ENCODE measurements around the gene MYDGF.
A peak's percentile ranks its signal among the peaks of the same experiment; 100 is the strongest.
"Not testable (repeated sequence)": the region's sequence is repeated elsewhere in the genome, so short reads cannot be mapped to it uniquely, and the experiment has no call there.

Gene MYDGF

DNA sequence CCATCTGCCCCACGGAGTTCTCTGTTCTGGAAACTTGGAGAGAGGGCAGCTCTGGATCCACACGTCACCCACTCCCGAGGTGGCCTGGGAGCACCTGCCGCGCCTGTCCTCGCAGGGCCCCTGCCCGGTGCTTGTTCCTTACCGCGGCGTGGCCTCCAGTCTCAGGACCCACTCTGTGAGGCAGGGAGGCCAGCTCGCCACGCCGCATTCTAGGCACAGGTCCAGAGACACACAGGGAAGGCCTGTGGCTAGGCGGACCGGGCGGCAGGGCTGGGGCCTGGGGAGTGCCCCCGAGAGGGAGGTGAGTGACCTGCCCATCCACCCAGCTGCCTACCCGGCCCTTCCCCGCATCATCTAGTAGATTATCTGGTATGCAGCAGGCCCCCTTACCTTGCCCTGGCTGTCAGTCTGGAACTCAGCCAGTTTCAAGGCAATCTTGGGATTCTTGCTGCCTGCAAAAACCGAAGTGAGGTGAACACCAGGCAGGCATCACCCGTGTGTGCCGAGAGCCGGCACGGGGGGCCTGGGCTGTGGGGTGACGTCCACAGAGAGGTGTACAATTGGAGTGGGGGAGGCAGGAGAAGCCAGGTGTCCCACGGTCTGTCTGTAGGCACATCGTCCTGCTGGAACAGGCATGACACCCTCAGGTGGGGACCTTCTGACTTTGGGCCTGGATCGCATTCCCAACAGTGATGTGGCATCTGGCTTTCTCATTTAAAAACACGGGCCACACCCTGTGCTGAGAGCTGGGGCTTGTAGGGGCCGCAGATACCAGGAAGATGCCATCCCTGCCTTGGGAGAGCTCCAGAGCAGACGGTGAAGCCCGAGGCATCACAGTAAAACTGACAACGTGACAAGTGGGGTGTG is 29.9 kb upstream of the MYDGF start:
- DNase-seq (ENCODE audit: low spot score), result no peak

DNA sequence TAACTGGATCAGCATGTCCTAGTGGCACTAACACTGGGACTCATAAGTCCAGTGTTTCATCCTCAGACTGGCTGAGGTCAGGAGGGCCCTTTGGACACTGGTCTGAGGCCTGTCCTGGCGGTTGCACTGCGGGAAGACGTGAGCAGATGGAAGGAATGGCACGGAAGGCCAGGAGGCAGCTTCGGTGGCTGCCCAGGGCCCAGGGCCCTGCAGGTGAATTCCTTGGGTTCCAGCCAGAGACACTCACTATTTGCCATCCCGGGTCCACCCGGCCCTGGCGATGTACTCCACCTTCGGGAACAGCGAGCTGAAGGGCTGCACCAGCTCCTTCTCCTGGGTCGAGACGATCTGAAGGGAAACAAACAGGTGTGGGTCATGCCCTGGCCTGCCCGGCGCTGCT is 27.2 kb upstream of the MYDGF start:
- DNase-seq (ENCODE audit: low spot score), result no peak

DNA sequence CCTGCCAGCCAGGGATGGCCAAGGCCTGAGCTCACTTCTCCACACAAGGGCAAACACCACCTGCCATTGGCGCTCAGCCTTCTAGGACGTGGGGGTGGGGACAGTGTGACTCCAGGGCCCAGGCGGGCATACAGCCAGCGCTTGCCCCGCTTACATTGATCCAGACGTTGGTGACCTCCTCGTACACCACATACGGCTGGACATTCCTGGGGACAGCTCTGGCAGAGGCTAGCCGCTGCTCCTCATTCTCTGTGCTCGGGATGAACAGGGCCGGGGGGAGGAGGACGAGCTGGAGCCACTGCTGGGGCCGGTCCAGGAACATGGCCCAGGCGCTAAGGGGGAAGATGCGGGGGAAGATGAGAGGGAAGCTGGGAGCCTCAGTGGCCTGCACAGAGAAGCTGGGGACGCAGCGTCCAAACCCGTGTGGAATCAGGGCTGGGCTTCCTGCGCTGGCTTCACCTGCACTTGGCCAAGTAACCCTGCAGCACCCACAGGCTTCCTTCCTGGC is 25.1 kb upstream of the MYDGF start:
- no peak for DNase-seq (ENCODE audit: low spot score)

DNA sequence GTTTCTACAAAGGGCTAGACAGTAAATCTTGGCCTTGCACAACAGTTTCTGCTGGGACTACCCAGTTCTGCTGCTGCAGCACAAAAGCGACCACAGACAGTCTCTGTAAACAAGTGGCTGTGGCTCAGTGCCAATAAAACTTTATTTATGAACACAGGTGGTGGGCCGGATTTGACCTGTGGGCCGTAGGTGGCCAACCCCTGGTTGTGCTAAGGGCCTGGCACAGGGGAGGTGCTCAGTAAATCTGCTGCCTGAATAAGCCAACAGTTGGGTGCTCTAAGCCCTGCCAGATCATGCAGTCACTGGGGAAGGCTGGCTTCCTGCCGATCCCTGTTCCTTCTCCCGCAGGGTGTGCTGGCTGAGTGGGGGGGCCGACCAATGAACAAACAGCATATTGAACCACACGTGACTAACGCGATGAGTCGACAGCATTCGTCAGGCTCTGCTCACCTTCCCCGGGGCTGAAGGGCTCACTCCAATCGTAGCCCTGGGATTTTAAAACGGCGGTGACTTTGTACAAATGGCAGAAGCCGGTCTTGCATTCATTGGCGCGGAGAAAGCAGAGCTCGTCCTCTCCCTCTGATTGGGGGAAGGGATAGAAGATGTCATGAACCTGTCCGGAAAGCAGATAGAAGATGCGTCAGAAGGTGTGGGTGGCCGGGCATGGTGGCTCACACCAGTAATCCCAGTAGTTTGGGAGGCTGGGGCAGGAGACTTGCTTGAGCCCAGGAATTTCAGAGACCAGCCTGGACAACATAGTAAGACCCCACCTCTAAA is 24.3 kb upstream of the MYDGF start:
- no peak for DNase-seq (ENCODE audit: low spot score)

DNA sequence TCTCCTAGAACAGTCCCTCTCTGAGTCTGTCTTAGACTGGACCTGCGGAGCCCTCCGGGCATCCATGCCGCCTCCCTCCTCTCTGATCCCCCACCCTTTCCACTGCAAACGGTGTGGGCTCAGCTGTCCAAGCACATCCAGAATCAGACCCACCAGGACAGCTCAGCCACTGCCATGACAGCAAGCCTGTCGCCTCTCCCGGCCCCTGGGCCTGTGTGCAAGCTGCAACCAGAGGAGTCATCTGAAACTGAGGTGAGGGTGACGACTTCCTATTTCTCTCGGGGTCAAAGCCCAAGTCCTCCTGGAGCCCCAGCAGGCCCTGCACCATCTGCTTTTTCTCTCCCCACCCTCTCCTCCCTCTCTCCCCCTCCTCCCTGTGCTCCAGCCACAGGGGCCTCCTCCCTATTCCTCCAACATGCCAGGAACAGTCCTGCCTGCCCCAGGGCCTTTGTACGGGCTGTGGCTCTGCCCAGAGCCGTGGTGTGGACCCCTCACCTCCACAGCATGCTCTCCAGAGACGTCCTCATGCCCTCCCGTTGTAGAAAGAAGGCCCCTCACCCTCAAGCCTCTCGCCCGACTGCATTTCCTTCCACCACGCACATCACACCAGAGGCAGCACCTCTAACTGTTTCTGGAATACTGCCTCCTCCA is 23.5 kb upstream of the MYDGF start:
- no peak for DNase-seq (ENCODE audit: low spot score)

DNA sequence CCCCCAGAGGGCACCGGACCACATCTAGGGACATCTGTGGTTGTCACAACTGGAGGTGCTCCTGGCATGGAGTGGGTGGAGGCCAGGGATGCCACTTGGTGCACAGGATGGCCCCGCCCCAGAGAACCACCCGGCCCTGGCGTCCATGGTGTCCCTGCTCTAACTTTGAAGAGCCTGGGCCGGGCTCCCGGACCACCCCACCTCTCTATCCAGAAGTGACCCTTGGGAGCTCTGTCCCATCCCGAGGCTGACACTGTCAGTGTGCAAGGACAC is 22.9 kb upstream of the MYDGF start:
- DNase-seq (ENCODE audit: low spot score), result no peak

DNA sequence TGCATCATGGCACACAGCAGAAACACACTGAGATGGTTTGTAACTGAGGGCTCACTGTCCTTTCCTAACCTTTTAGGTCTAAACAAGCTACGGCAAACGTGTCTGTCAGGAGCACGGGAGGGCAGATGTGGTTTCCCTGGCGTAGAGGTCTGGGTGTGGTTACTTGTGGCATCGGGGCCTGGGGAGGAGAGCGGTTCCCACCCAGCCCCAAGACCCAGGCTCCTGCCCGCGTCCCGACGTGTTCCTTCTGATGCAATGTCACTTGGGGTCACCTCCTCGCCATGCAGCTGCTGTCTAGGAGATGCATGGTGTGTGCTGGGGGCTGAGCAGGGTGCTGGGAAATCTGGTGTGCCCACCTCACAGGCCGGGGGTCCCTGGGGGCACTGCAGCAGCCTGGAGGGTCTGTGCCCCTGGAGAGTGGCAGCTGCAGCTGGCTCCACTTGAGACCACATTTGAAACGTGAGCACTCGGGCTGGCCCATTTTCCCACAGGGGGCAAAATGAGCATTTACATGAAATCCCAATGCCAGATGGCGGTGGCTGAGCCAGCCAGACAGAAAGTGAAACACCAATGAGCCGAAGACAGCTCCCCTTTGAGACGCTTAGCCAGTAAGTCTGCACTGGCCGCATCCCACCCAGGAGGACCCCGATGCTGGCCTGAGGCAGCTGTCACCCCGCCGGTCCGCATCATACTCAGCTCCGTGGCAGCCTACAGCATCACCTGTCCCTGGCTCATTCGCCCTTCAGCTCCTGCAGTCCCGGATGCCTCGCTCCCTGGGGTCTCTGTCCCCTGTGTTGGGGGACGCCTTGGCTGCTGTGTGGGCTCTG is 22.3 kb upstream of the MYDGF start:
- DNase-seq (ENCODE audit: low spot score), result no peak

DNA sequence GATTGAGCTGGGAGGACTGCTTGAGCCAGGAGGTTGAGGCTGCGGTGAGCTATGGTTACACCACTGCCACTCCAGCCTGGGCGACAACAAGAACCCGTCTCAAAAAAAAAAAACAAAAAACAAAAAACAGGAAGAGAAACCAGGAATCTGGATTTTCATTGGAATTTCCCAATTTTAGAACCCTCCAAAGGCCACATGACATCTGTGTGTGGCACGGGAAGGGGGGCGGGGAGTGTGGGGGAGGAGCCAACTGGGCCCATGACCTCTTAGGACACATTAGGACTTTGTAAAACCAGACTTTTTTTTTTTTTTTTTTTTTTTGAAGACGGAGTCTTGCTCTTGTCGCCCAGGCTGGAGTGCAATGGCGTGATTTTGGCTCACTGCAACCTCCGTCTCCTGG is 21.2 kb upstream of the MYDGF start:
- DNase-seq (ENCODE audit: low spot score), result no peak

DNA sequence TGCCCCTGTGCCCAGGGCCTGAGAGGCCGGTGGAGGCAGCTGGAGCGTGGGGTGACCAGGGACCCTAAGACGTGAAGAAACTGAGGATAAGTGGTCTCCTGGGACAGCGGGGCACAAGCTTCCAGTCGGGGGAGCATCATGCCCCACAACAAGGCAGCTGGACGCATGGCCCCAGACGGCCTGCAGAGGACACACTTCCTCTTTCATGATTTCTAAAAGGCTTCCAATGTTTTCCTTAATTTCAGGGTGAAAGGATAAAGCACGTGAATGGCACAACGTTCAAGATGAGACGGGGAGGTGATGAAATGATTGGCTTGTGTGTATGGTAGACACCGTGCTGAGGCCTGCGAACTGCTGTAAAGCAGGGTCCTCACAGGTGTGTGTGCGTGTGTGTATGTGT is 20.2 kb upstream of the MYDGF start:
- DNase-seq (ENCODE audit: low spot score), result no peak

DNA sequence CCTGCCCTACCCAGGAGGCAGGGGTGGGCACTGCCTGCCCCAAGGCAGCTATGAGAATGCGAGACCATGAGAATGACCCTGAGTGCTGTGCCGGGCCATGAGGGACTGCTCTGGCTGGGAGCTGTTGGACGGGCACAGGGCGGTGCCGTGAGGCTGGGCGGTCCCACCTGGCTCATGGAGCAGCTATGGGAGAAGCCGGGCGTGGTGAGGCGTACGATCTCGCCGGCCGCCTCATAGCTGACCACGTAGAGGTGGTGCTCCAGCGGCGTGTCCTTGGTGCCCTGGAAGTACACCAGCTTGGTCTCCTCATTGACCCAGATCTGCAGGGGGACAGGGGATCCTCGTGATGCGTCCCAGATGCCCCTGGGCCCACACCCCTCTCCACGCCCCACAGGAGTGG is 19.3 kb upstream of the MYDGF start:
- DNase-seq (ENCODE audit: low spot score), result no peak

DNA sequence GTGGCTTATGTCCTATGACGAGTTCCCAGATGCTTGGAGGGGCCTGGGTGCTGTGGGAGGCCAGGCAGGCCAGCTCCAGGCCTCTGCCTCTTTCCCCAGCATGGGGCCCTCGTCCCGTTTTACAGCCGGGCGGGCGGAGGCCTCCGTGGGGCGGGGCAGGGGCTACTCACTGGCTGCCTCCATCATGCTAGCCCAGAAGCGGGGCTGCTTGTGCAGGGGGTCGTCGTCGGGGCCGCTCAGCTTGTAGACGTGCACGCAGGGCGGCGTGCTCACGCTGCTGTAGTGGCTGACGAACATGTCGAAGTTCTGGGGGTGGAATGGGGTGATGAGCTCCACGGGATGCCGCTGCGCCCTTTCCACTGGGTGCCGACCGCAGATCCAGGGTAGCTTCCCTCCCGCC is 18.4 kb upstream of the MYDGF start:
- no peak for DNase-seq (ENCODE audit: low spot score)

DNA sequence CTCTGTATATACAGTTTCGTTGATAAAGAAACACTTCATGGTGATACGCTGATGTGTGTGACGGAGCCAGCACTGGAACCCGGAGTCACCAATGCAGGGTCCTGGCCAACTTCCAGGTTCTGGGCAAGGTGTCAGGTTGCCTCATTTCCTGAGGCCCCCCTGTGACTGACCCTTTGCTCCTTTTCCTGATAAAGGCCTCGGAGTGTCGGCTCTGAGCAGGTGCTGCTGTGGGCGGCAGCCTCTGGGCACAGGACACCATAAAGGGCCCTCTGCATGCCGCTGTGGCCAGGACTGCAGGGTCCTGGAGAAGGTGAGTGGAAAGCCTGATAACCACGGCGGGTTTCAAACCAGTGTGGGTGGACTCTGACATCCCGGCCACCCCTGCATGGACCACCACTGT is 17.3 kb upstream of the MYDGF start:
- DNase-seq (ENCODE audit: low spot score), result no peak

DNA sequence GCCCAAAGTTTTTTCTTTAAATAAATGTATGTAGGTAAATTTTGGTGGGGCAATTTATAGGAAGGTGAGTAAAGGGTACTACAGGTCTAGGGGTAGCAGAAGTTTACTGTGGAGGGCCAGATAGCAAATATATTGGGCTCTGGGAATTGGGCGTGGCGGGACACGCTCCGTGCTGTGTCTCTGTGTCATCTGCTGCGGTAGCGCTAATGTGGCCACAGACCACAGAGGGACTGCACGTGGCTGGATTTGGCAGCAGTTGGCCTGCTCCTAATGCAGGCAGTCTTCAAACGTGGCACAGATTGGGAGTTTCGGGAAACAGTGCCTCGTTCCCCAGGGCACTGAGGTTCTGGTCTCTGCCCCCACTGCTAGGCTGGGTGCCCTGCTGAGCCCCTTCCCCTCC is 16.6 kb upstream of the MYDGF start:
- no peak for DNase-seq (ENCODE audit: low spot score)

DNA sequence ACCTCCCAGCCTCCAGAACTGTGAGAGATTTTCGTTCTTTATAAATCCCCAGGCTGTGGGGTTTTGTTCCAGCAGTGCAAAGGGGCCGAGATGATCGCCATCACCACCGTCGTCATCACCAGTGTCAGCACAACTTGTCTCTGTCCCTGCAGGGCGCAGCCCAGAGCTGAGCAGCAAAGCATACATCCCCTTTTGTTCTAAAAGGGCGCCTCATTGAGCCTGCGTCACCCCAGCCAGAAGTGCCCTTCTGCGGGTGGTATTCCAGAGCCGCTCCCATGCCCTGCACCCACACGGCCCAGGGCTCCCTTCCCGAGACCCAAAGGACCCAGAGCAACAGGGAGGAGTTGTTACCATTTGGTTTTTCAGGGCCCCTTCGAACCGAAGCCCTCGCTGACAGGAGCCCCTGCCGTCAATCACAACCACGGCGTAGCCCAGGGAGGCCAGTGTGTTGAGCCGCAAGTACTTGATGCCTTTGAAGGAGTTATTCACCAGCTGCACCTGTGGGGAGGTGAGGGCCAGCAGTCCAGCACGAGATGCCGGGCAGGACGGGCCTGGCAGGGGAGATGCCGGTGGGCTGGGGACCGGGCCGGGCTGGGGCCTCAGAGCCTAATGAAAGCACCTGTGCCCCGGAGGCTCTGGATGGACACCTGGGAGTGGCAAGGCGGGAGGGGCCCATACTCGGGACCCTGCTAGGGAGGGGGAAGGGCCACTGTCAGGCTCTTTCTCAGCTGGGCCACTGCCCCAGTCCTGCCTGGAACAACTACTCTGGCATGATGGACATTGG is 14.4 kb upstream of the MYDGF start:
- no peak for DNase-seq (ENCODE audit: low spot score)

DNA sequence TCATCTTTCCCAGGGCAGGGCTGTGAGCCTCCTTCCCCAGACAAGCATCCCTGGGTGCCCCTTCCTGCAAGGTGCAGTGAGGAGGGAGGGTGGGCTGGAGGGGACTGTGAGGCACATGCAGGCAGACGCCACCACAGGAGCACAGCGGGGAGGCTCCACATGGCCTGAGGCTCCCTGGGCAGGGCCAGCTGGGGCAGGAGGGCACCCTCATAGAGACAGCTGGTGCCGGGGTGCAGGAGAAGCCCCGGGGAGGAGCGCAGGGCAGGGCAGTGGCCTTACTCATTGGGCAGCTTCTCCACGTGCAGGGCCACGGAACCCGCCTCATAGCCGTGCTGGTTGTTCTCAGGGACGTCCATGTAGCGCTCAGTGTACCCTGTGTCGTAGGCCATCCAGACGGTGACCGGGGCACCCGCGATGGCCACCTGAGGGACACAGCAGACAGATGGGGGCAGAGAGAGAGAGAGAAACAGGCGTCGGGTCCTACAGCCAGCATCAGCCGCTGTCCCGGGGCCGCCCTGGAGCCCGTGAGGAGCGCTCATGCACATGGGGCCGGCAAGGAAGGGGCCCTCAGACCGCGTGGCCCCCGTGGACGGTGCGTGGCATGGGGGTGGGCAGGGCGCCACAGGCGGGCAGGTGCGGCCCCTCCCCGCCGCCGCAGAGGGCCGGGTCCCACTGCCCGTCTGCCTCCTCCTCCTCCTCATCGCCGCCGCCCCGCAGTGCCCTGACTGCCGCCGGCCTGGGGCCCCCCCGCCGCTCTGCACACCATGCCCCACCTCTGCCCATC is 12.5 kb upstream of the MYDGF start:
- DNase-seq (ENCODE audit: low spot score), result no peak

DNA sequence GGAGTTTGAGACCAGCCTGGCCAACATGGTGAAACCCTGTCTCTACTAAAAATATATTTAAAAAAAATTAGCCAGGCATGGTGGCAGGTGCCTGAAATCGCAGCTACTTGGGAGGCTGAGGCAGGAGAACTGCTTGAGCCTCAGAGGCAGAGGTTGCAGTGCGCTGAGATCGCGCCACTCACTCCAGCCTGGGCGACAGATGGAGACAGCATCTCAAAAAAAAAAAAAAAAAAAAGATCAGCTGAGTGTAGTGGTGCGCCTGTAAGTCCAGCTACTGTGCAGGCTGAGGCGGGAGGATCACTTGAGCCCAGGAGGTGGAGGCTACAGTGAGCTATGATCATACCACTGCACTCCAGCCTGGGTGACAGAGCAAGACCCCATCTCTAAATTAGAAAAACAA is 9.9 kb upstream of the MYDGF start:
- DNase-seq (ENCODE audit: low spot score), result not testable (repeated sequence)

DNA sequence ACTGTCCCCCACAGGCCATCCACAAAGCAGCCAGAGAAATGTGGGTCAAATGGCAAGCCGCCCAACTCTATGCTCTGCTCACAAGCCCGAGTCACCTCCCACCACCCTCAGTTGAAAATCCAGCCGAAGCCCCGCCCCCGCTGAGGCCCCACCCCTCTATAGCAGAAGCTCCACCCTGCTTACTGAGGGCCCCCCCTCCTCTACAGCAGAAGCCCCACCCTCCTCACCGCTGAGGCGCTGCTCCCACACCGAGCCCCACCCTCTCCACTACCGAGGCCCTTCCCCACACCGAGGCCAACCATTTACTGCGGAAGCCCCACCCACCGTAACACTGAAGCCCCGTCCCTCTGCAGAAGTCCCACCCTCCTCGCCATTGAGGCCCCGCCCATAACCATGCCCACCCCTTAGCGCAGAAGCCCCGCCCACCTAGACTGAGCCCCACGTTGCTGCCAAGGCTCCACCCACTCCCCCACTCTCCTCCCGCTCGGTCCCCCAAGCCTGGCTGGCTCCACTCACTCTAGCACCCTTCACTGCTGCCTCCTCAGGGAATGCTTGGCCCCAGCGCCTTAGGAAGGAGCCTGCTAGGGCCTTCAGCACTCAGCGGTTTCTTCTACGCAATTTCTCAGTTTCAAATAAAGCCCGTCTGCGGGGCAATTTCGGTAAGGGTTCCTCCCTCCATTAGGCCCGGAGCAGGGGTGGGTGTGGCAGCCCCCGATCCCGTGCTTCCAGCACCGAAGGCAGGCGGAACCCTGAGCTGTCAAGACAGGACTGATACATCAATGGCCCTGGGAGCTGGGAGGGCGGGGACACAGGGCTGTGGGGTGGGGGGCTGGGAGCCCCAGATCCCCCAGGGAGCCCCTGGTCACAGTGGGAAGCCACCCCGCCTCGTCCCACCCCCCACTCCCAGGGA is 9.0 kb upstream of the MYDGF start:
- DNase-seq (ENCODE audit: low spot score), result no peak

DNA sequence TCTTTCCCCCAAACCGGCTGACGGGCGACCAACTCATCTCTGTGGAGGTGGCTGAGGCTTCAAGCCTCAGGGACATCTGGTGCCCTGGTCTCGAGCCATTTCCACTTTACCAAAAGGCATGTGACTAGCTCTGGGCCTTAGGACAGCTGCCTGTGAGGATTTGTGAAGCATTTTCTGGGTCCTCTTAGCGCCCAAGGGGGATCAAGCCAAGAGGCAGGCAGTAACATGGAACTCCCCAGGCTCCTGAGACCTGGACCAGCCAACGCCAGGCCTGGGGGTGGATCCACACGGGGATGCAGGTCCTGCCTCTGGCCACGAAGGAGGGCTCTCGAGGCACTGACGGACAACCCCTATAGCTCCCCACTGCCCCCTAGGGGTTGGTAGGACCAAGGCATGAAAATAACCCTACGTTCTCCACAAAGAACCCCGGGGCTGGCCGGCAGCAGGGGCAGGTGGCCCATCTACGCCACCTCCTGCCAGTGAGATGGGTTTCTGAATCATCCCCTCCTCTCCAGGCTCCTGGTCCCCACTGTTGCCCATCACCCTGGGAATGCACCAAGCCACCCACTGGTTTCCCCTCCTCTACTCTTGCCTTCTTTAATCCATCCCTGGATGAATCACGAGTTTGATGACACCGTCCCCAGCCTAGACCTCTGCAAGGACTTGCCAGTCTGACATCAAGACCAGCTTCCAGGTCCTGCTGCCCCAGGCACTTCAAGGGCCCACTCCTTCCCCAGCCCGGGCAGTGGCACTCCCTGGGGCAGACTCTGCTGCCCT is 7.0 kb upstream of the MYDGF start:
- peak; percentile 7 for DNase-seq (ENCODE audit: low spot score)

DNA sequence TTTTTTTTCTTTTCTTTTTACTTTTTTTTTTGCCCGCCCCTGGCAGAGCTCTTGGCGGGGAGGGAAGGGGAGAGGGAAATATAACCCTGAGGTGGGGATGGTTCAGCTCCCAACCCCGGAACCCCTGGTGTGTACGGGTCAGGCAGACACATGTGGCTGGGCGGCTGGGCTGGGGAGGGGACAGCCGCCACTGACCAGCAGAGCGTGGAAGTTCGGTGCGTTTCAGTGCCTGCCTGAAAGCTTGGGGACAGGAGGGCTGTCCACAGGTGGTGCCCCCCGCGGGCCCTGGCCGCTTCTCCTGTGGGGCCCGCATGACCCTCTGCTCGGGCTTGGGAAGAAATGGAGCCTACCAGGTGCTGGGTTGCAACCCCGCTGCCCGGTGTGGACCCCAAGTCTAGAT is 5.2 kb upstream of the MYDGF start:
- no peak for DNase-seq (ENCODE audit: low spot score)

Data from CD4-positive, alpha-beta T cell treated with Interleukin-2 at 100 ng/mL for 4 hours (primary cell).